H1 (cell line): ENCODE measurements around the gene LRRC26. TPM values are rescaled to one million over a fixed set of nuclear protein-coding genes. Genes with fewer than 3 reads are reported as not detected.

Experiments used
- CTCF ChIA-PET: fragments of 300-600 bp; sonication (Branson Sonifier 250); formaldehyde crosslinking; loops from one replicate; lab custom pipeline; 2021; ENCODE audit not compliant: partially characterized antibody; lab: Charles Lee
- POLR2A ChIA-PET: fragments of 300-600 bp; sonication (Branson Sonifier 250); formaldehyde crosslinking; loops from one replicate; lab custom pipeline; 2021; ENCODE audit warnings: inconsistent platforms; ENCODE audit not compliant: partially characterized antibody; lab: Charles Lee
- DNase-seq, 2 experiments: peaks; one replicate each; pipeline versions ENCODE4 v3.0.0 to v3.0.0-alpha.2; 2010 to 2022; ENCODE audit warnings: low spot score in 2 of 2, low read depth in 1 of 2, mixed read lengths in 1 of 2
- FAIRE-seq: peaks from 2 replicates; lab custom pipeline; 2011; peaks lifted over from hg19 to GRCh38; lab: Jason Lieb, UNC
- H2AFZ ChIP-seq: 2 replicates; pipeline ENCODE4 v1.8.1; 2012; ENCODE audit warnings: low read length, inconsistent platforms
- H2AK5ac ChIP-seq: 2 replicates; pipeline ENCODE4 v1.6.1; 2013; ENCODE audit warnings: low read depth, low read length
- H2BK120ac ChIP-seq: replicated peaks from 2 replicates; pipeline ENCODE3; 2013; ENCODE audit warnings: low read depth, low read length, inconsistent platforms
- H2BK12ac ChIP-seq: 2 replicates; pipeline ENCODE4 v1.6.1; 2013; ENCODE audit warnings: low read depth, low read length
- H2BK15ac ChIP-seq: 2 replicates; pipeline ENCODE4 v1.6.1; 2013; ENCODE audit warnings: low read length
- H2BK20ac ChIP-seq: 2 replicates; pipeline ENCODE4 v1.6.1; 2013; ENCODE audit warnings: low read length
- H2BK5ac ChIP-seq: 2 replicates; pipeline ENCODE4 v1.6.1; 2013; ENCODE audit warnings: low read depth, low read length
- H3K14ac ChIP-seq: 2 replicates; pipeline ENCODE4 v1.6.1; 2013; ENCODE audit warnings: inconsistent platforms; ENCODE audit not compliant: insufficient read length
- H3K18ac ChIP-seq: 2 replicates; pipeline ENCODE4 v1.6.1; 2013; ENCODE audit warnings: low read length; ENCODE audit errors: extremely low read depth
- H3K23ac ChIP-seq: 2 replicates; pipeline ENCODE4 v1.6.1; 2013; ENCODE audit warnings: inconsistent platforms; ENCODE audit not compliant: insufficient read length
- H3K23me2 ChIP-seq: 2 replicates; pipeline ENCODE4 v1.6.1; 2013; ENCODE audit warnings: low read depth, low read length
- H3K27ac ChIP-seq: 2 replicates; pipeline ENCODE4 v1.6.1; 2011; ENCODE audit warnings: low read depth, low read length, inconsistent platforms
- H3K27me3 ChIP-seq, 4 experiments: replicated peaks in 1 of 4; 1 replicate in 1 of 4; 2 replicates in 3 of 4; pipeline versions ENCODE4 v1.6.1 to v1.8.1; 2011 to 2013; ENCODE audit warnings: low read length in 3 of 4, mild to moderate bottlenecking in 3 of 4, inconsistent platforms in 2 of 4, mixed read lengths in 2 of 4, moderate library complexity in 1 of 4; ENCODE audit not compliant: control insufficient read depth in 3 of 4, insufficient read depth in 3 of 4; ENCODE audit errors: extremely low read depth in 1 of 4
- H3K36me3 ChIP-seq, 4 experiments: 2 replicates each; pipeline versions ENCODE4 v1.6.1 to v1.8.1; 2011 to 2013; ENCODE audit warnings: mild to moderate bottlenecking in 4 of 4, low read length in 3 of 4, moderate library complexity in 2 of 4, control low read depth in 1 of 4, inconsistent platforms in 1 of 4; ENCODE audit not compliant: insufficient read depth in 4 of 4, control insufficient read depth in 2 of 4
- H3K4ac ChIP-seq: replicated peaks from 2 replicates; pipeline ENCODE3; 2013; ENCODE audit warnings: low read length, low read depth, mixed read lengths, inconsistent platforms; ENCODE audit not compliant: insufficient read length
- H3K4me1 ChIP-seq, 4 experiments: replicated peaks in 1 of 4; 1 replicate in 1 of 4; 2 replicates in 3 of 4; pipeline versions ENCODE4 v1.6.1 to v1.8.1; 2011 to 2013; ENCODE audit warnings: low read length in 3 of 4, inconsistent platforms in 2 of 4, mixed read lengths in 1 of 4; ENCODE audit not compliant: insufficient read depth in 4 of 4, control insufficient read depth in 3 of 4
- H3K4me2 ChIP-seq, 2 experiments: 2 replicates each; pipeline versions ENCODE4 v1.6.1 to v1.8.1; 2011 to 2013; ENCODE audit warnings: low read depth in 2 of 2, low read length in 2 of 2, control low read depth in 1 of 2, inconsistent platforms in 1 of 2, mild to moderate bottlenecking in 1 of 2; ENCODE audit not compliant: insufficient read depth in 1 of 2
- H3K4me3 ChIP-seq, 4 experiments: fragments of 200-600, 300-600 bp in 1 of 4; sonication (generic), shearing (Covaris generic), sonication (Bioruptor Twin) in 1 of 4; 2 replicates each; pipeline versions ENCODE4 v1.5.1 to v1.8.1; 2011 to 2016; ENCODE audit warnings: low read length in 4 of 4, low read depth in 3 of 4, control low read depth in 2 of 4, inconsistent platforms in 2 of 4, mild to moderate bottlenecking in 2 of 4, mixed read lengths in 1 of 4, moderate library complexity in 1 of 4; ENCODE audit not compliant: insufficient read depth in 2 of 4; ENCODE audit errors: extremely low read depth in 1 of 4
- H3K56ac ChIP-seq: replicated peaks from 2 replicates; pipeline ENCODE3; 2013; ENCODE audit warnings: low read depth, mild to moderate bottlenecking, mixed read lengths, low read length, inconsistent platforms; ENCODE audit not compliant: insufficient read length
- H3K79me1 ChIP-seq: 2 replicates; pipeline ENCODE4 v1.6.1; 2013; ENCODE audit warnings: low read depth, low read length, control low read depth
- H3K79me2 ChIP-seq, 2 experiments: 2 replicates each; pipeline versions ENCODE4 v1.6.1 to v1.8.1; 2012 to 2013; ENCODE audit warnings: low read length in 2 of 2, mild to moderate bottlenecking in 2 of 2, inconsistent platforms in 1 of 2; ENCODE audit not compliant: insufficient read depth in 2 of 2, control insufficient read depth in 1 of 2
- H3K9ac ChIP-seq, 4 experiments: replicated peaks in 1 of 4; 1 replicate in 1 of 4; 2 replicates in 3 of 4; pipeline versions ENCODE4 v1.6.1 to v1.8.1; 2011 to 2013; ENCODE audit warnings: low read depth in 3 of 4, low read length in 3 of 4, control low read depth in 2 of 4, mild to moderate bottlenecking in 2 of 4, moderate library complexity in 2 of 4, inconsistent platforms in 1 of 4; ENCODE audit errors: extremely low read depth in 1 of 4
- H3K9me3 ChIP-seq, 2 experiments: 2 replicates each; pipeline versions ENCODE4 v1.6.1 to v1.8.1; 2012 to 2013; ENCODE audit warnings: mild to moderate bottlenecking in 2 of 2, moderate library complexity in 2 of 2, control low read depth in 1 of 2, inconsistent platforms in 1 of 2, low read depth in 1 of 2, low read length in 1 of 2, mixed read lengths in 1 of 2; ENCODE audit not compliant: insufficient read depth in 2 of 2
- H4K20me1 ChIP-seq, 2 experiments: replicated peaks in 1 of 2; 2 replicates each; pipeline versions ENCODE3 to v1.8.1; 2011 to 2013; ENCODE audit warnings: inconsistent platforms in 2 of 2, low read length in 2 of 2, mild to moderate bottlenecking in 1 of 2; ENCODE audit not compliant: insufficient read depth in 2 of 2, control insufficient read depth in 1 of 2
- H4K5ac ChIP-seq: 2 replicates; pipeline ENCODE4 v1.6.1; 2013; ENCODE audit warnings: low read length, low read depth, mixed read lengths, inconsistent platforms; ENCODE audit not compliant: insufficient read length
- H4K8ac ChIP-seq: 2 replicates; pipeline ENCODE4 v1.8.0; 2013; ENCODE audit warnings: mild to moderate bottlenecking, moderate library complexity, low read length, inconsistent platforms; ENCODE audit not compliant: insufficient read depth; ENCODE audit errors: extremely low read depth
- H4K91ac ChIP-seq: replicated peaks from 2 replicates; pipeline ENCODE3; 2013; ENCODE audit warnings: low read length, mixed read lengths, inconsistent platforms; ENCODE audit not compliant: insufficient read length
- CBX5 ChIP-seq: fragments of 300-800, 300-1000 bp; sonication (generic); IDR thresholded peaks from 2 replicates; pipeline ENCODE4 v1.7.1; 2016; ENCODE audit warnings: antibody characterized with exemption, low read length, low read depth
- EZH2 ChIP-seq: fragments of 200-600 bp; sonication (generic); IDR thresholded peaks from 2 replicates; pipeline ENCODE4 v1.7.1; 2012; ENCODE audit warnings: low read depth, mild to moderate bottlenecking, moderate library complexity, low read length, inconsistent platforms; ENCODE audit not compliant: severe bottlenecking
- JUN ChIP-seq: IDR thresholded peaks from 2 replicates; pipeline ENCODE4 v1.6.1; 2011; ENCODE audit warnings: low read depth, mild to moderate bottlenecking, improper control_type of control experiment, low read length
- KDM4A ChIP-seq: IDR thresholded peaks from one replicate; pipeline ENCODE4 v1.7.1; 2012; ENCODE audit warnings: low read depth, mild to moderate bottlenecking, moderate library complexity, low read length, inconsistent platforms; ENCODE audit not compliant: severe bottlenecking
- RBBP5 ChIP-seq: IDR thresholded peaks from 2 replicates; pipeline ENCODE4 v1.7.1; 2012; ENCODE audit warnings: low read depth, mild to moderate bottlenecking, inconsistent platforms, low read length, moderate library complexity, borderline replicate concordance
- SIX5 ChIP-seq: IDR thresholded peaks from 2 replicates; pipeline ENCODE4 v1.6.1; 2011; ENCODE audit warnings: mild to moderate bottlenecking, low read depth, low read length
- SUZ12 ChIP-seq: fragments of 200-600 bp; sonication (generic); IDR thresholded peaks from 2 replicates; pipeline ENCODE4 v1.6.1; 2012; ENCODE audit warnings: mild to moderate bottlenecking, inconsistent platforms, low read length, moderate library complexity, mixed read lengths
- WGBS, 2 experiments: shearing (Covaris generic) in 1 of 2; methylation state at CpG; one replicate each; pipeline versions ENCODE4 v1.1.6 to v1.1.7; 2013 to 2015; ENCODE audit warnings: low lambda C conversion rate in 2 of 2, mixed read lengths in 2 of 2, inconsistent platforms in 1 of 2, low coverage in 1 of 2, missing lambda C conversion rate in 1 of 2; ENCODE audit not compliant: insufficient replicate concordance in 2 of 2, insufficient coverage in 1 of 2, insufficient read length in 1 of 2; ENCODE audit errors: extremely low coverage in 1 of 2, missing lambda C conversion rate in 1 of 2; 5-methylcytosine and 5-hydroxymethylcytosine counted together
- polyA plus RNA-seq, 7 experiments: library from polyadenylated mRNA; depleted of rRNA in 3 of 7; stranded (reverse) in 5 of 7; unstranded in 2 of 7; fragments of >200 nt in 5 of 7; fragments of 200-250 nt in 2 of 7; gene quantifications; 1 replicate in 5 of 7; 2 replicates in 1 of 7; 4 replicates in 1 of 7; pipeline versions ENCODE4 v1.2.1 to v1.2.3, GENCODE V29; 2011 to 2013; ENCODE audit warnings: missing spikeins in 2 of 7, mixed read lengths in 2 of 7
- total RNA-seq: library from RNA; stranded (reverse); fragmentation: NEBNext Ultra II Directional; extraction: Animal tissue kit (Norgen Biotek cat#: 25700); gene quantifications from 2 replicates; pipeline ENCODE4 v1.2.1, GENCODE V29; 2021

The LRRC26 gene
- total and polyA plus RNA-seq, 2 of the 8 experiments (the other 6 are each of a cell fraction or from before 2014, with no cell fraction given) = 0.34 to 0.85 TPM

GRCh38 chr9:137134191-137134590, 35.7 kb downstream of the LRRC26 start:
- no peak overlapping the region for H3K4me2 ChIP-seq
- no peak for TF ChIP-seq KDM4A
- no peak for TF ChIP-seq CBX5
- TF ChIP-seq RBBP5 = no peak
- no peak for TF ChIP-seq SIX5
- no peak for TF ChIP-seq SUZ12
- no peak for TF ChIP-seq JUN
- no peak for TF ChIP-seq EZH2
- H3K23me2 ChIP-seq = peaks cover 7% of the 10 kb centered on the region; the same call in 1 of the 2 replicates
- no peak overlapping the region for H3K23ac ChIP-seq
- H3K4ac ChIP-seq = no peak overlapping the region
- no peak overlapping the region for H2BK20ac ChIP-seq
- H3K27me3 ChIP-seq = peaks cover 11 to 37% (median 30%) of the 10 kb centered on the region in 4 experiments
- no peak overlapping the region for H2BK120ac ChIP-seq
- no peak overlapping the region for H3K18ac ChIP-seq
- WGBS, 2 experiments = 86% methylated on average over 4 of the region's 4 CpGs; no CpG with 5 or more reads in 1 of the 2 experiments
- H2AFZ ChIP-seq = no peak overlapping the region
- DNase-seq = no peak
- no peak overlapping the region for H2AK5ac ChIP-seq
- ChIA-PET POLR2A (interaction anchor here (1.2 to 1.7 kb wide), 2 partner anchors 27 to 111 kb away, joined by 3 to 5 read pairs; no protein-coding TSS in a partner anchor), CTCF (interaction anchor here (1.4 to 1.5 kb wide), 2 partner anchors 29 to 43 kb away, joined by 4 to 5 read pairs; no protein-coding TSS in a partner anchor)
- no peak overlapping the region for H3K27ac ChIP-seq
- H3K79me2 ChIP-seq = no peaks in the 10 kb centered on the region
- H4K20me1 ChIP-seq = peaks cover 0 to 4% of the 10 kb centered on the region in 2 experiments
- no peak overlapping the region for H3K9ac ChIP-seq
- H3K4me1 ChIP-seq = peaks cover 0 to 15% (median 9%) of the 10 kb centered on the region in 4 experiments; a peak in 6 of 7 replicates
- H3K9me3 ChIP-seq = no peaks in the 10 kb centered on the region
- H3K36me3 ChIP-seq = no peaks in the 10 kb centered on the region
- H3K14ac ChIP-seq = no peak overlapping the region
- H4K8ac ChIP-seq = no peak overlapping the region
- no peaks in the 10 kb centered on the region for H3K79me1 ChIP-seq
- no peak overlapping the region for H3K4me3 ChIP-seq
- no peak overlapping the region for H3K56ac ChIP-seq
- H4K5ac ChIP-seq = no peak overlapping the region
- no peak overlapping the region for H2BK5ac ChIP-seq
- H4K91ac ChIP-seq = no peak overlapping the region
- H2BK12ac ChIP-seq = no peak overlapping the region
- no peak for FAIRE-seq
- no peak overlapping the region for H2BK15ac ChIP-seq
